K562 (cell line): Measurements from ENCODE around the gene OR10H5. TPM values are rescaled to one million over a fixed set of nuclear protein-coding genes. Genes with fewer than 3 reads are reported as not detected.
A peak's percentile ranks its signal among the peaks of the same experiment; 100 is the strongest.
"Not testable (repeated sequence)": the region's sequence is repeated elsewhere in the genome, so short reads cannot be mapped to it uniquely, and the experiment has no call there.

Experiments
- ATAC-seq: fragments of 200-7000 bp; cut with Tn5 transposase; 3 replicates; pipeline ENCODE4 v1.9.1; 2020; ENCODE audit warnings: moderate library complexity
- BruUV-seq: library from RNA; stranded (reverse); fragments of 400-500 nt; replicated peaks from 2 replicates; lab custom pipeline; 2021; lab: Mats Ljungman, UMichigan
- CTCF ChIA-PET: fragments of 300-600 bp; formaldehyde crosslinking; extraction: SDS; loops from one replicate; lab custom pipeline; 2021; ENCODE audit warnings: low intra/inter-chr PET ratio; lab: Yijun Ruan, JAX
- POLR2A ChIA-PET: fragments of 300-600, 350-650 bp; sonication (Branson Sonifier 250); formaldehyde crosslinking; extraction: SDS; loops from one replicate; lab custom pipeline; 2021; ENCODE audit warnings: antibody characterized with exemption, inconsistent platforms; lab: Yijun Ruan, JAX
- DNase-seq, 4 experiments: peaks; one replicate each; pipeline versions ENCODE4 v3.0.0 to v3.0.0-alpha.2; 2011 to 2018; ENCODE audit warnings: low spot score in 3 of 4, mixed read lengths in 3 of 4; ENCODE audit errors: extremely low read depth in 1 of 4
- FAIRE-seq: peaks from 2 replicates; lab custom pipeline; 2011; peaks lifted over from hg19 to GRCh38; lab: Jason Lieb, UNC
- H2AFZ ChIP-seq: 2 replicates; pipeline ENCODE4 v1.6.0; 2011; ENCODE audit warnings: low read depth, low read length, control low read depth, inconsistent platforms
- H3K27ac ChIP-seq: fragments of 200-600 bp; 3 replicates; pipeline ENCODE4 v1.8.0; 2011; ENCODE audit warnings: low read depth, mild to moderate bottlenecking, control low read depth, inconsistent platforms, low read length, moderate library complexity, mixed read lengths; ENCODE audit errors: extremely low read depth
- H3K27me3 ChIP-seq, 2 experiments: fragments of 300-600 bp in 1 of 2; 2 replicates in 1 of 2; 3 replicates in 1 of 2; pipeline versions ENCODE4 v1.6.0 to v1.8.0; 2011; ENCODE audit warnings: inconsistent platforms in 2 of 2, low read length in 2 of 2, mild to moderate bottlenecking in 1 of 2, mixed read lengths in 1 of 2, moderate library complexity in 1 of 2; ENCODE audit not compliant: control insufficient read depth in 2 of 2, insufficient read depth in 2 of 2
- H3K36me3 ChIP-seq: fragments of 300-600 bp; 3 replicates; pipeline ENCODE4 v1.8.0; 2011; ENCODE audit warnings: mild to moderate bottlenecking, low read length, inconsistent platforms; ENCODE audit not compliant: control insufficient read depth, insufficient read depth
- H3K4me1 ChIP-seq, 2 experiments: fragments of 200-600 bp in 1 of 2; replicated peaks in 1 of 2; 2 replicates in 1 of 2; 3 replicates in 1 of 2; pipeline versions ENCODE4 v1.5.1 to v1.8.0; 2011; ENCODE audit warnings: inconsistent platforms in 2 of 2, low read length in 2 of 2, mild to moderate bottlenecking in 1 of 2, mixed read lengths in 1 of 2, moderate library complexity in 1 of 2; ENCODE audit not compliant: control insufficient read depth in 2 of 2, insufficient read depth in 2 of 2
- H3K4me2 ChIP-seq: 2 replicates; pipeline ENCODE4 v1.6.1; 2011; ENCODE audit warnings: low read length, control low read depth, inconsistent platforms, mixed read lengths; ENCODE audit not compliant: insufficient read depth
- H3K4me3 ChIP-seq: fragments of 200-600 bp; sonication (generic), shearing (Covaris generic); 2 replicates; pipeline ENCODE4 v1.5.1; 2016; ENCODE audit warnings: control low read depth, inconsistent platforms
- H3K79me2 ChIP-seq: fragments of 200-600 bp; 3 replicates; pipeline ENCODE4 v1.8.0; 2011; ENCODE audit warnings: low read length, inconsistent platforms; ENCODE audit not compliant: control insufficient read depth, insufficient read depth
- H3K9ac ChIP-seq, 2 experiments: 2 replicates each; pipeline versions ENCODE4 v1.6.0 to v1.6.1; 2011; ENCODE audit warnings: low read depth in 2 of 2, low read length in 2 of 2, control low read depth in 1 of 2, inconsistent platforms in 1 of 2, mild to moderate bottlenecking in 1 of 2, mixed read lengths in 1 of 2; ENCODE audit not compliant: insufficient read depth in 1 of 2
- H3K9me1 ChIP-seq: one replicate; pipeline ENCODE4 v1.6.0; 2011; ENCODE audit warnings: inconsistent platforms, mild to moderate bottlenecking, low read length, moderate library complexity; ENCODE audit not compliant: control insufficient read depth, insufficient read depth
- H3K9me3 ChIP-seq: replicated peaks from 2 replicates; pipeline ENCODE4 v1.5.1; 2011; ENCODE audit warnings: low read depth, low read length, inconsistent platforms; ENCODE audit not compliant: control insufficient read depth, insufficient read depth
- H4K20me1 ChIP-seq: replicated peaks from 2 replicates; pipeline ENCODE4 v1.6.1; 2011; ENCODE audit warnings: low read length, inconsistent platforms, mixed read lengths; ENCODE audit not compliant: control insufficient read depth, insufficient read depth
- CAMTA2 ChIP-seq: fragments of 250-450 bp; sonication (Bioruptor Pico); conservative IDR thresholded peaks from 2 replicates; pipeline ENCODE4 v1.5.1; 2022
- CBFA2T2 ChIP-seq: fragments of 450-650 bp; conservative IDR thresholded peaks from 2 replicates; pipeline ENCODE4 v1.6.1; 2017; ENCODE audit warnings: mild to moderate bottlenecking
- CBFA2T3 ChIP-seq: fragments of 450-650 bp; IDR thresholded peaks from 2 replicates; pipeline ENCODE4 v1.6.1; 2017
- CLOCK ChIP-seq: fragments of 250-450 bp; sonication (Bioruptor Pico); IDR thresholded peaks from 2 replicates; pipeline ENCODE4 v1.4.0; 2020; ENCODE audit warnings: mild to moderate bottlenecking, moderate library complexity, borderline replicate concordance
- GATA2 ChIP-seq: sonication (generic); formaldehyde crosslinking; IDR thresholded peaks from 2 replicates; pipeline ENCODE4 v1.4.0; 2020; ENCODE audit warnings: mild to moderate bottlenecking, missing genetic modification reagents
- HDGF ChIP-seq: fragments of 450-650 bp; IDR thresholded peaks from 2 replicates; pipeline ENCODE4 v1.6.1; 2016
- HEY1 ChIP-seq: fragments of 250-450 bp; sonication (Bioruptor Pico); IDR thresholded peaks from 2 replicates; pipeline ENCODE4 v1.5.0; 2020; ENCODE audit warnings: mild to moderate bottlenecking, moderate library complexity, borderline replicate concordance
- HNRNPUL1 ChIP-seq: fragments of 200-400 bp; formaldehyde crosslinking; IDR thresholded peaks from 2 replicates; pipeline ENCODE4 v1.6.1; 2017; ENCODE audit warnings: low read length
- MCM3 ChIP-seq: fragments of 450-650 bp; IDR thresholded peaks from 2 replicates; pipeline ENCODE4 v1.6.1; 2016
- MTA1 ChIP-seq: fragments of 450-650 bp; IDR thresholded peaks from 2 replicates; pipeline ENCODE4 v1.6.1; 2017; ENCODE audit warnings: borderline replicate concordance
- SPI1 ChIP-seq: IDR thresholded peaks from 2 replicates; pipeline ENCODE4 v1.6.1; 2011; ENCODE audit warnings: low read depth, low read length, control low read depth, borderline replicate concordance
- ZSCAN32 ChIP-seq: fragments of 450-650 bp; formaldehyde crosslinking; IDR thresholded peaks from 2 replicates; pipeline ENCODE4 v1.4.0; 2020; ENCODE audit warnings: mild to moderate bottlenecking, moderate library complexity
- WGBS: fragments of 100-300 bp; shearing (Covaris generic); methylation state at CpG from one replicate; pipeline ENCODE4 v1.1.6; 2016; ENCODE audit warnings: low coverage, mixed read lengths; ENCODE audit not compliant: insufficient coverage; ENCODE audit errors: missing lambda C conversion rate; 5-methylcytosine and 5-hydroxymethylcytosine counted together
- in situ Hi-C: fragments of 300-500 bp; cut with MboI; formaldehyde crosslinking; loops from 4 replicates; pipeline ENCODE4 v1.15.0; 2018; ENCODE audit warnings: inconsistent platforms, mixed read lengths
- intact Hi-C: fragments of 100-400 bp; cut with micrococcal nuclease; formaldehyde crosslinking; loops from 2 replicates; pipeline ENCODE4 v1.14.2; 2022
- polyA plus RNA-seq, 8 experiments: library from polyadenylated mRNA; depleted of rRNA in 4 of 8; stranded (reverse) in 5 of 8; unstranded in 3 of 8; fragments of >200 nt; fragmentation: Nextera tagmentation in 2 of 8; fragmentation: Illumina TruSeq in 1 of 8; extraction: Ambion mirVana in 2 of 8; extraction: Trizol in 1 of 8; gene quantifications; 2 replicates each; pipeline versions ENCODE4 v1.2.1 to v1.2.3, GENCODE V29; 2011 to 2014; ENCODE audit warnings: inconsistent platforms in 1 of 8, missing spikeins in 1 of 8
- total RNA-seq, 7 experiments: library from RNA; depleted of rRNA in 6 of 7; stranded (reverse); fragments of >200 nt in 6 of 7; fragmentation: Illumina TruSeq in 2 of 7; extraction: Trizol in 2 of 7; gene quantifications; 2 replicates each; pipeline versions ENCODE4 v1.2.1 to v1.2.3, GENCODE V29; 2011 to 2021; ENCODE audit warnings: low replicate concordance in 1 of 7
- TF ChIP-seq, protein P1 (sequence below): fragments of 250-450 bp; sonication (Bioruptor Pico); IDR thresholded peaks from 2 replicates; pipeline ENCODE4 v1.9.0; 2021; ENCODE audit warnings: mild to moderate bottlenecking, inconsistent platforms

OR10H5 gene
- total and polyA plus RNA-seq, 9 of the 15 experiments (the other 6 are each of a cell fraction or from before 2014, with no cell fraction given): not detected

- H3K9me1 ChIP-seq, POLR2A ChIA-PET, H4K20me1 ChIP-seq, H3K79me2 ChIP-seq, H3K4me1 ChIP-seq, H3K9me3 ChIP-seq, CTCF ChIA-PET, in situ Hi-C loops, H3K36me3 ChIP-seq, H3K27ac ChIP-seq, ATAC-seq, H3K4me3 ChIP-seq, BruUV-seq, H3K9ac ChIP-seq, H2AFZ ChIP-seq, intact Hi-C loops, H3K4me2 ChIP-seq, FAIRE-seq: not testable (repeated sequence)
- H3K27me3 ChIP-seq: peaks cover 0 to 12% of the 10 kb centered on the region in 2 experiments; a peak in 3 of 5 replicates
- peak in 1 of 4 experiments; percentile 49 for DNase-seq
- 0% methylated on average over 7 of the region's 7 CpGs for WGBS
- TF ChIP-seq GATA2: 0 out of 2 replicates have a peak, but pooled peaks have one; percentile 16
- 0 out of 2 replicates have a peak, but pooled peaks have one; percentile 10 for TF ChIP-seq CBFA2T2
- TF ChIP-seq CBFA2T3: peak; percentile 45; the same call in 1 of the 2 replicates
- 0 out of 2 replicates have a peak, but pooled peaks have one; percentile 8 for TF ChIP-seq SPI1
Measured at GRCh38 chr19:15782896-15783295, 4.6 kb upstream of the OR10H5 start.

GRCh38 chr19:15788594-15789270 lies 1.3 kb downstream of the OR10H5 start:
- Histone ChIP-seq H3K4me3 (no peak overlapping the region), H3K4me2 (no peak overlapping the region), H2AFZ (no peak overlapping the region), H4K20me1 (no peaks in the 10 kb centered on the region; the same call in 1 of the 2 replicates), H3K9ac (no peak overlapping the region), H3K27ac (no peak overlapping the region), H3K79me2 (no peaks in the 10 kb centered on the region), H3K27me3 (peaks cover 0 to 22% of the 10 kb centered on the region in 2 experiments; a peak in 3 of 5 replicates), H3K4me1 (no peaks in the 10 kb centered on the region), H3K9me3 (no peaks in the 10 kb centered on the region), H3K9me1 (no peaks in the 10 kb centered on the region), H3K36me3 (no peaks in the 10 kb centered on the region)
- ATAC-seq: no peak
- no peak for FAIRE-seq
- in situ Hi-C loops: no loop called here
- intact Hi-C loops: no loop called here
- POLR2A ChIA-PET: no interaction called here
- WGBS: 0% methylated on average over 4 of the region's 4 CpGs
- DNase-seq: no peak
- CTCF ChIA-PET: no interaction called here
- no TSS peak for BruUV-seq
- TF ChIP-seq, protein P1, sequence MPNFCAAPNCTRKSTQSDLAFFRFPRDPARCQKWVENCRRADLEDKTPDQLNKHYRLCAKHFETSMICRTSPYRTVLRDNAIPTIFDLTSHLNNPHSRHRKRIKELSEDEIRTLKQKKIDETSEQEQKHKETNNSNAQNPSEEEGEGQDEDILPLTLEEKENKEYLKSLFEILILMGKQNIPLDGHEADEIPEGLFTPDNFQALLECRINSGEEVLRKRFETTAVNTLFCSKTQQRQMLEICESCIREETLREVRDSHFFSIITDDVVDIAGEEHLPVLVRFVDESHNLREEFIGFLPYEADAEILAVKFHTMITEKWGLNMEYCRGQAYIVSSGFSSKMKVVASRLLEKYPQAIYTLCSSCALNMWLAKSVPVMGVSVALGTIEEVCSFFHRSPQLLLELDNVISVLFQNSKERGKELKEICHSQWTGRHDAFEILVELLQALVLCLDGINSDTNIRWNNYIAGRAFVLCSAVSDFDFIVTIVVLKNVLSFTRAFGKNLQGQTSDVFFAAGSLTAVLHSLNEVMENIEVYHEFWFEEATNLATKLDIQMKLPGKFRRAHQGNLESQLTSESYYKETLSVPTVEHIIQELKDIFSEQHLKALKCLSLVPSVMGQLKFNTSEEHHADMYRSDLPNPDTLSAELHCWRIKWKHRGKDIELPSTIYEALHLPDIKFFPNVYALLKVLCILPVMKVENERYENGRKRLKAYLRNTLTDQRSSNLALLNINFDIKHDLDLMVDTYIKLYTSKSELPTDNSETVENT (CRISPR knock-in tag): no peak
- no peak for TF ChIP-seq HEY1
- no peak for TF ChIP-seq CAMTA2
- TF ChIP-seq HNRNPUL1: no peak
- no peak for TF ChIP-seq MTA1
- TF ChIP-seq MCM3: no peak
- no peak for TF ChIP-seq ZSCAN32 (CRISPR knock-in tag)
- no peak for TF ChIP-seq CLOCK
- TF ChIP-seq HDGF: no peak
